Motor neuron (in vitro differentiated cells): ENCODE data around the gene CMC2. TPM values are rescaled to one million over a fixed set of nuclear protein-coding genes. Genes with fewer than 3 reads are reported as not detected.

ENCODE experiments used
- ATAC-seq, 8 experiments: fragments of 200-7000 bp; cut with Tn5 transposase; replicated peaks in 6 of 8; 2 replicates each; pipeline ENCODE4 v1.8.0; 2021; ENCODE audit warnings: mild to moderate bottlenecking in 8 of 8, moderate library complexity in 8 of 8
- H3K27ac ChIP-seq, 2 donors: fragments of 250-450 bp; sonication (Bioruptor Pico); 2 replicates each; pipeline ENCODE4 v1.9.0; 2021; ENCODE audit warnings: antibody characterized with exemption in 2 of 2, mild to moderate bottlenecking in 2 of 2, moderate library complexity in 1 of 2
- H3K4me1 ChIP-seq, 2 donors: fragments of 250-450 bp; sonication (Bioruptor Pico); replicated peaks in 1 of 2; 2 replicates each; pipeline ENCODE4 v1.6.1; 2021; ENCODE audit warnings: antibody characterized with exemption in 2 of 2, mild to moderate bottlenecking in 2 of 2, moderate library complexity in 1 of 2
- H3K4me3 ChIP-seq, 5 donors: fragments of 250-450 bp; sonication (Bioruptor Pico); 2 replicates each; pipeline ENCODE4 v1.9.0; 2021; ENCODE audit warnings: antibody characterized with exemption in 5 of 5, mild to moderate bottlenecking in 5 of 5, moderate library complexity in 4 of 5
- WGBS, 10 experiments: fragments of 450-650 bp; shearing (Covaris generic); methylation state at CpG; one replicate each; pipeline ENCODE4 v1.0.0; 2022; 5-methylcytosine and 5-hydroxymethylcytosine counted together
- in situ Hi-C, 9 experiments: fragments of 400-800 bp; cut with MboI; loops; one replicate each; pipeline ENCODE4 v1.15.0; 2021; ENCODE audit warnings: low sequenced_read_pairs in 9 of 9, low pct_unique_long_range_greater_than_20kb in 2 of 9; ENCODE audit not compliant: unreplicated experiment in 9 of 9
- total RNA-seq, 8 experiments: library from RNA; unstranded; fragments of 300-600 nt; gene quantifications; 2 replicates each; pipeline versions ENCODE4 v1.2.3 to v1.2.4, GENCODE V29; 2022

Gene CMC2
- total RNA-seq, 8 experiments from 2014 or later = 36.6 to 76.1 (median 53.9) TPM

- no peak for ATAC-seq
- Histone ChIP-seq H3K4me3 (no peak overlapping the region), H3K4me1 (no peaks in the 10 kb centered on the region), H3K27ac (no peak overlapping the region)
- 90 to 100% (median 100%) methylated on average over 1 to 2 of the region's 2 CpGs; no CpG with 5 or more reads in 4 of the 10 experiments for WGBS, 10 experiments
- in situ Hi-C loops = loop anchor here in 2 of 9 experiments (25.0 kb wide), 1 partner anchor 719 kb away; no protein-coding TSS in a partner anchor
These were observed 11.8 kb upstream of the CMC2 start for GRCh38 chr16:81018496-81018895.

GRCh38 chr16:81014672-81015071 is 8.0 kb upstream of the CMC2 start:
- H3K4me3 ChIP-seq = no peak overlapping the region
- no peaks in the 10 kb centered on the region for H3K4me1 ChIP-seq
- WGBS, 10 experiments = 84 to 100% (median 100%) methylated on average over 1 to 2 of the region's 2 CpGs; no CpG with 5 or more reads in 1 of the 10 experiments
- H3K27ac ChIP-seq = no peak overlapping the region
- in situ Hi-C loops = loop anchor here in 2 of 9 experiments (25.0 kb wide), 1 partner anchor 723 kb away; no protein-coding TSS in a partner anchor
- no peak for ATAC-seq

GRCh38 chr16:81012974-81013373 is 6.3 kb upstream of the CMC2 start:
- peaks cover 1 to 3% of the 10 kb centered on the region in 2 donors for H3K4me1 ChIP-seq
- no peak overlapping the region for H3K27ac ChIP-seq
- H3K4me3 ChIP-seq = no peak overlapping the region
- no peak for ATAC-seq
- WGBS, 10 experiments = 90 to 100% (median 100%) methylated on average over 1 to 3 of the region's 3 CpGs; no CpG with 5 or more reads in 1 of the 10 experiments
- in situ Hi-C loops = loop anchor here in 2 of 9 experiments (25.0 kb wide), 1 partner anchor 724 kb away; no protein-coding TSS in a partner anchor

DNA sequence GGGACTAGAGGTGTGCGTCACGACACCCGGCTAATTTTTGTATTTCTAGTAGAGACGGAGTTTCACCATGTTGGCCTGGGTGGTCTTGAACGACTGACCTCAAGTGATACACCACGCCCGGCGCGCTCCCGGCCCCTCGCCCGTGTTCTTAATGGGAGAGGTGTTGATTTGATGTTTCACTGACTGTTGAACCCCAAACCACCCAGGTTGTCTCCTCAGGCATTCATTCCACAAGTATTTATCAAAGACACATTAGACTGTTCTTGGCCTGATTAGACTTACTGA is 1.8 kb upstream of the CMC2 start:
- ATAC-seq = no peak
- 94 to 100% (median 99%) methylated on average over 2 to 12 of the region's 12 CpGs; no CpG with 5 or more reads in 3 of the 10 experiments for WGBS, 10 experiments
- Histone ChIP-seq H3K4me3 (peak overlapping the region in 2 of 5 donors; percentile 95 to 96), H3K4me1 (peaks cover 10 to 13% of the 10 kb centered on the region in 2 donors), H3K27ac (no peak overlapping the region)
- in situ Hi-C loops = loop anchor here in 2 of 9 experiments (25.0 kb wide), 1 partner anchor 729 kb away; no protein-coding TSS in a partner anchor

DNA sequence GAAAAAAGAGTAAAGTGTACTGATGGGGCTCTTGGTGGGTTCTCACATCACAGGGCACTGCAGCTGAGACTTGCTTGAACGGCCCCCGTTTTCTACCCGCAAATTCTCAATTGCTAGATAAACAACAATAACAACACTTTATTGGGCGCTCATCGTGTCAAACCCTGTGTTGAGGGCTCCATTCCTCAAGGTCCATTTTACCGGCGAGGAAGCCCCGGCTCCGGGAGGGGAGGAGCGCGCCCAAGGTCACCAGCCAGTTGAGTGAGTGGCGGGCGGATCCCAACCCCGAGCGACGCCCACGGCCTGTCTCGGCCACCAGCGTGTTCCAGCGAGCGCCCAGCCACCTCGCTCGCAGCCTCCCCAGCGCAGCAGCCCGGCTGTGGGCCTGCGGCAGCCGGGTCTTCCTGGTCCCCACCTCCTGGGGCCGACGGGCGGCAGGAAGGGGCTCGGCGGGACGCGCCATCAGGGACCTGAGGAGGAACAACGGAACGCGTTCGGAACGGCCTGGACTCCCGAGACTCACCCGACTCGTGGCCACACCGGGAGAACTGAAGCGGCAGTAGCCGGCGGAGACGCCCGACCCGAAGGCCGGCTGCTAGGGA is 373 bp downstream of the CMC2 start:
- WGBS, 10 experiments = 0 to 3% (median 0%) methylated on average over 1 to 16 of the region's 50 CpGs; no CpG with 5 or more reads in 4 of the 10 experiments
- ATAC-seq = peak; percentile 26 to 42 (median 36)
- Histone ChIP-seq H3K27ac (peak overlapping the region; percentile 100), H3K4me1 (peaks cover 10 to 13% of the 10 kb centered on the region in 2 donors), H3K4me3 (peak overlapping the region; percentile 56 to 96 (median 83))
- in situ Hi-C loops = loop anchor here in 2 of 9 experiments (25.0 kb wide), 1 partner anchor 731 kb away; no protein-coding TSS in a partner anchor

DNA sequence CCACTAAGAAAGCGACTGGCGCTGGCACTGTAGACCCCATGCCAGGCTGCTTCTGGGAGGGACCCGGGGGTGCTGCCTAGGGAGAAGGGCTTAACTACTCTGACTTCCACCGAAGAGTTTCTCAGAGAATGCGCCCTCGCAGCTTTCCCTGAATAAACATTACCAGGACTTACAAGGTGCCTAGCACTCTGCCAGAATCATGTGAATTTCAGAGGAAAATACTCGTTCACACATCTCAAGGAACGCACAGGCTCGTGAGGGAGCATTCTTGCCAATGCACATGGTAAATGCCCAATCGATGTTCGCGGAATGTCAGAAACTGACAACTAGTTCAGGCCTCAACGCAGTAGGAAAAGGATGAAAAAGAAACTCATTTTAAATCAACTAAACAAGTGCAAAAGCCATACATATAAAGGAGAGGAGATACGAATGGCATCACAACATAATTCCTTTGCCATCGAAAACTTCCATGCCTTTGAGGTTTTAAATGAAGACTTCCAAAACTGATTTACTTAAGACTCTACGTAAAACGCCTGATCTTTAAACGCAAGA is 999 bp downstream of the CMC2 start:
- ATAC-seq = no peak
- Histone ChIP-seq H3K4me1 (peaks cover 10 to 13% of the 10 kb centered on the region in 2 donors), H3K27ac (no peak overlapping the region), H3K4me3 (peak overlapping the region; percentile 56 to 96 (median 83))
- 0 to 29% (median 9%) methylated on average over 2 to 15 of the region's 18 CpGs; no CpG with 5 or more reads in 1 of the 10 experiments for WGBS, 10 experiments
- in situ Hi-C loops = loop anchor here in 2 of 9 experiments (25.0 kb wide), 1 partner anchor 732 kb away; no protein-coding TSS in a partner anchor

DNA sequence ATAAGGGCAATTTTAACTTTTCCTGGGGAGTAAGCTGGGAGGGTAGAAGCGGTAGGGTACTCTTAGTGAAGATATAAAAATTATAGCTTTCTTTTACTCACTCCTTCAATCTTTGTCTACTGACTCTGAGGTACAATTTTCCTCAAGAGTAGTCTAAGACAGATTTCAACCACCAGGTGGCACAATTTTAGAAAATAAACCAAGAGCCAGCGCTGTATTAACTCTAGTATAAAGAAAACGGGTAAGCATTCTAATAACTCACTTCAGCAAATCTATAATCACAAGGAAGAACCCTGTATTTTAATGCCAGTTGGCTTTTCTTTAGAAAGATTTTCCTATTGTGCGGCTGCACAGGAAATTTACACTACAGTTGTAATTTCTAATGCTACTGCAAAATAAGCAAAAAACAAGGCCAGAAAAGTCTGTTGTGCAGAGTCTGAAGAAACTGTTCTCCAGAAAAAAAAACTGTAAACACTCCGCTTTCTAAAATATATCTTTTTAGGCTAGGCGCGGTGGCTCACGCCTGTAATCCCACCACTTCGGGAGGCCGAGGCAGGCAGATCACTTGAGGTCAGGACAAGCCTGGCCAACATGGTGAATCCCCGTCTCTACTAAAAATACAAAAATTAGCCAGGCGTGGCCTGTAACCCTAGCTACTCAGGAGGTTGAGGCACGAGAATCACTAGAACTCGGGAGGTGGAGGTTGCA is 1.9 kb downstream of the CMC2 start:
- in situ Hi-C loops = loop anchor here in 2 of 9 experiments (25.0 kb wide), 1 partner anchor 733 kb away; no protein-coding TSS in a partner anchor
- WGBS, 10 experiments = 0 to 40% (median 20%) methylated on average over 2 to 11 of the region's 14 CpGs
- ATAC-seq = no peak
- peak overlapping the region in 4 of 5 donors; percentile 1 to 56 (median 10) for H3K4me3 ChIP-seq
- peaks cover 10 to 13% of the 10 kb centered on the region in 2 donors for H3K4me1 ChIP-seq
- no peak overlapping the region for H3K27ac ChIP-seq

DNA sequence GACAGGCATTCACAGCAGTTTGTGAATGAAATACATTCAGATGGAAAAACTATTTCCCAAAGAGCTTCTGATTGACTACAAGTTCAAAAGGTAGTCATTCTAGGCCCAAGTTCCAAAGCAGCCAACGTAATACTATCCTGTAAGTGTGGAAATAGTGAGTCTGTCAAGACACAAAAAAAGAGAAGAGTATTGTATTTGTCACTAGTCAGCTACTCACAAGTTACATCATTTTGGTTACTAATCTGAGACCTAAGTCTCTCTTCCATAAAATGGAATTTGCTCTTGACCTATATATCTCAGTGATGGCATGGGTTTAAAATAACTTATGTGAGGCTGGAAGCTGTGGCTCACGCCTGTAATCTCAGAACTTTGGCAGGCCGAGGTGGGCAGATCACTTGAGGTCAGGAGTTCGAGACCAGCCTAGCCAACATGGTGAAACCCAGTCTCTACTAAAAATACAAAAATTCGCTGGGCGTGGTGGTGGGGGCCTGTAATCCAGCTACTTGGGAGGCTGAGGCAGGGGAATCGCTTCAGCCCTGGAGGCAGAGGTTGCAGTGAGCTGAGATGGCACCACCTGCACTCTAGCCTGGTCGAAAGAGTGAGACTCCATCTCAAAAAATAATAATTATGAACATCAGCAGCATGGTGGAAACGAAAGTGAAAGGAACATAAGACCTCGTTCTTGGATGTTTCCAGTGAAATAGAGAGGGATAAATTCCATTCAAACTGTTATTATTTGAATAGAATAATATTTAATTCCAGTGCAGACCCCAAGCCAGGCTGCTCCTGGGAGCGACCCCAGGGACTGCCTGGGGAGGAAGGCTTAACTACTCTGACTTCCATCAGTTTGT is 2.9 kb downstream of the CMC2 start:
- Histone ChIP-seq H3K27ac (no peak overlapping the region), H3K4me1 (peaks cover 10 to 13% of the 10 kb centered on the region in 2 donors), H3K4me3 (no peak overlapping the region)
- in situ Hi-C loops = loop anchor here in 2 of 9 experiments (25.0 kb wide), 1 partner anchor 733 kb away; no protein-coding TSS in a partner anchor
- 55 to 100% (median 94%) methylated on average over 1 to 10 of the region's 11 CpGs; no CpG with 5 or more reads in 2 of the 10 experiments for WGBS, 10 experiments
- ATAC-seq = no peak

DNA sequence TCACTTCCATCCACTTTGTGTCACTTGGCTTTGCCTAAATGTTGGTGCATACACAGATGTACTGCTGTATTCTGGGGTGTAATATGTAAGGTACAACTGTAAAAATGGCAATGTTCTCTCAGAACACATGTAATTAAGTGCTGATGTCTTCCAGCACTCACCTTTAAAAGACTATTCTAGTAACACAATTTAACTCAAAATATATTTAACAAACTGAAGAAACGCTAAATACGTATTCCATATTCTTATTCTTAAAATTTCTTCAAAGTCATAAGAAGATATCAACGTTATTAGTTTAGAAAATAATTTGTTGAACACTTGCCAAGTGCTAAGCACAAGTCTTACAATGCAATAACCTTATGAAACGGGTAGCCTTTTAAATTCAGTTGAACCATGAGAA is 3.6 kb downstream of the CMC2 start:
- in situ Hi-C loops = loop anchor here in 2 of 9 experiments (25.0 kb wide), 1 partner anchor 734 kb away; no protein-coding TSS in a partner anchor
- Histone ChIP-seq H3K4me1 (peaks cover 9 to 10% of the 10 kb centered on the region in 2 donors), H3K4me3 (no peak overlapping the region), H3K27ac (no peak overlapping the region)
- no peak for ATAC-seq
- WGBS, 10 experiments = 60 to 100% (median 95%) methylated on average over 2 to 4 of the region's 4 CpGs; no CpG with 5 or more reads in 2 of the 10 experiments

GRCh38 chr16:81001330-81001729 is 5.4 kb downstream of the CMC2 start:
- 19 to 90% (median 60%) methylated on average over 3 to 5 of the region's 5 CpGs; no CpG with 5 or more reads in 1 of the 10 experiments for WGBS, 10 experiments
- H3K4me3 ChIP-seq = no peak overlapping the region
- H3K4me1 ChIP-seq = peaks cover 7 to 10% of the 10 kb centered on the region in 2 donors
- in situ Hi-C loops = loop anchor here in 2 of 9 experiments (25.0 kb wide), 1 partner anchor 736 kb away; no protein-coding TSS in a partner anchor
- no peak overlapping the region for H3K27ac ChIP-seq
- ATAC-seq = peak in 1 of 8 experiments; percentile 13

GRCh38 chr16:81000873-81001272 is 5.8 kb downstream of the CMC2 start:
- in situ Hi-C loops = loop anchor here in 2 of 9 experiments (25.0 kb wide), 1 partner anchor 736 kb away; no protein-coding TSS in a partner anchor
- ATAC-seq = no peak
- Histone ChIP-seq H3K27ac (no peak overlapping the region), H3K4me1 (peaks cover 7 to 10% of the 10 kb centered on the region in 2 donors), H3K4me3 (no peak overlapping the region)
- WGBS, 10 experiments = 74 to 100% (median 93%) methylated on average over 1 to 3 of the region's 3 CpGs
